Pancreas (tissue), 10 donors: ENCODE results near the gene LRRFIP2. TPM values are rescaled to one million over a fixed set of nuclear protein-coding genes. Genes with fewer than 3 reads are reported as not detected.

Source experiments
- ATAC-seq, 4 donors: fragments of 200-7000 bp; cut with Tn5 transposase; one replicate each; pipeline versions ENCODE4 v1.8.0 to v1.9.1; 2020; ENCODE audit warnings: mild to moderate bottlenecking in 4 of 4, moderate library complexity in 4 of 4
- DNase-seq, 6 donors: peaks; one replicate each; pipeline ENCODE4 v3.0.0-alpha.2; 2020
- FAIRE-seq: peaks from 2 replicates; lab custom pipeline; 2012; peaks lifted over from hg19 to GRCh38; lab: Jason Lieb, UNC
- H3K27ac ChIP-seq, 4 donors: fragments of 200-600 bp; sonication (generic); 1 replicate in 3 of 4; 2 replicates in 1 of 4; pipeline versions ENCODE4 v1.5.0 to v1.8.0; 2020
- H3K27me3 ChIP-seq, 4 donors: fragments of 200-600 bp; one replicate each; pipeline ENCODE4 v1.8.0; 2021
- H3K36me3 ChIP-seq, 3 donors: fragments of 200-600 bp; sonication (generic) in 1 of 3; one replicate each; pipeline versions ENCODE4 v1.5.0 to v1.8.0; 2020 to 2021
- H3K4me1 ChIP-seq, 3 donors: fragments of 200-600 bp; one replicate each; pipeline ENCODE4 v1.8.0; 2021
- H3K4me3 ChIP-seq, 4 donors: fragments of 200-600 bp; sonication (generic) in 2 of 4; one replicate each; pipeline versions ENCODE4 v1.5.0 to v1.8.0; 2020 to 2021
- H3K9me3 ChIP-seq, 4 donors: fragments of 200-600 bp; one replicate each; pipeline ENCODE4 v1.8.0; 2021
- CTCF ChIP-seq, 4 donors: fragments of 200-600 bp; sonication (generic) in 3 of 4; IDR thresholded peaks; one replicate each; pipeline versions ENCODE4 v1.5.0 to v1.8.0; 2021; ENCODE audit warnings: antibody characterized with exemption in 4 of 4
- WGBS, 2 donors: extraction: QIAGEN DNeasy Blood & Tissue Kit; methylation state at CpG; one replicate each; pipeline ENCODE4 v1.1.7; 2013; 5-methylcytosine and 5-hydroxymethylcytosine counted together
- intact Hi-C, 3 donors: fragments of 100-400 bp; cut with DNase I; formaldehyde crosslinking; loops; one replicate each; pipeline versions ENCODE4 v1.11.1 to v1.14.2; 2022
- polyA plus RNA-seq, 2 donors: library from polyadenylated mRNA; stranded (reverse); fragments of 200-250 nt; gene quantifications; one replicate each; pipeline ENCODE4 v1.2.3, GENCODE V29; 2013
- total RNA-seq, 6 donors: library from RNA; stranded (reverse); fragmentation: NEBNext Ultra II Directional in 4 of 6; extraction: Animal tissue kit (Norgen Biotek cat#: 25700) in 4 of 6; gene quantifications; one replicate each; pipeline versions ENCODE4 v1.2.1 to v1.2.4, GENCODE V29; 2021 to 2023
- donor health status: healthy with polysubstance abuse.
- donor health status: DM: no; HTN: no; CAD: no; lungs with moderate emphysema.
- donor health status: DM: no; HTN: no; CAD: no.
- donor health status: control.
- donor health status: control.
- donor health status: Bipolar disorder and iron deficiency.
- donor health status: DM: yes; HTN: yes; CAD: no.
- donor health status: DM: no; HTN: no; CAD: no.
- donor health status: DM: no; HTN: no; CAD: no.
- donor health status: DM: yes; HTN: yes; CAD: no.

LRRFIP2 gene
- total and polyA plus RNA-seq, 8 donors: 14.6 to 35.7 (median 21.8) TPM

- no peak overlapping the region for H3K4me3 ChIP-seq
- H3K27me3 ChIP-seq: no peaks in the 10 kb centered on the region
- no peak for FAIRE-seq
- intact Hi-C loops: no loop called here
- no peaks in the 10 kb centered on the region for H3K9me3 ChIP-seq
- no peaks in the 10 kb centered on the region for H3K36me3 ChIP-seq
- DNase-seq: no peak
- no peak overlapping the region for H3K27ac ChIP-seq
- no peak for ATAC-seq
- no peak for TF ChIP-seq CTCF (IDR thresholded peaks at IDR 0.05)
- peaks cover 0 to 7% (median 1%) of the 10 kb centered on the region in 3 donors for H3K4me1 ChIP-seq
Observed at GRCh38 chr3:37182816-37183215, 8.4 kb upstream of the LRRFIP2 start.

GRCh38 chr3:37181756-37182155, 7.4 kb upstream of the LRRFIP2 start:
- DNase-seq: no peak
- FAIRE-seq: no peak
- Histone ChIP-seq H3K36me3 (no peaks in the 10 kb centered on the region), H3K4me1 (peaks cover 0 to 17% (median 9%) of the 10 kb centered on the region in 3 donors), H3K27me3 (no peaks in the 10 kb centered on the region), H3K27ac (no peak overlapping the region), H3K4me3 (no peak overlapping the region), H3K9me3 (no peaks in the 10 kb centered on the region)
- ATAC-seq: no peak
- TF ChIP-seq CTCF (IDR thresholded peaks at IDR 0.05): no peak
- 87 to 93% methylated on average over 7 of the region's 7 CpGs for WGBS, 2 donors
- intact Hi-C loops: no loop called here

- no peaks in the 10 kb centered on the region for H3K27me3 ChIP-seq
- H3K4me3 ChIP-seq: no peak overlapping the region
- no peaks in the 10 kb centered on the region for H3K36me3 ChIP-seq
- WGBS, 2 donors: 79 to 88% methylated on average over 2 of the region's 2 CpGs
- FAIRE-seq: no peak
- no peak for ATAC-seq
- H3K9me3 ChIP-seq: no peaks in the 10 kb centered on the region
- intact Hi-C loops: no loop called here
- no peak for TF ChIP-seq CTCF (IDR thresholded peaks at IDR 0.05)
- H3K27ac ChIP-seq: no peak overlapping the region
- DNase-seq: no peak
- peaks cover 0 to 23% (median 14%) of the 10 kb centered on the region in 3 donors for H3K4me1 ChIP-seq
Observed at GRCh38 chr3:37179144-37179967, 5.0 kb upstream of the LRRFIP2 start.

GRCh38 chr3:37173806-37174205, 576 bp downstream of the LRRFIP2 start:
- Histone ChIP-seq H3K4me3 (no peak overlapping the region), H3K4me1 (peaks cover 0 to 26% (median 22%) of the 10 kb centered on the region in 3 donors), H3K36me3 (peaks cover 0 to 8% (median 0%) of the 10 kb centered on the region in 3 donors), H3K9me3 (no peaks in the 10 kb centered on the region), H3K27me3 (no peaks in the 10 kb centered on the region), H3K27ac (peak overlapping the region in 2 of 4 donors; percentile 95)
- no peak for ATAC-seq
- no peak for TF ChIP-seq CTCF (IDR thresholded peaks at IDR 0.05)
- FAIRE-seq: no peak
- WGBS, 2 donors: 38 to 44% methylated on average over 3 of the region's 3 CpGs
- no peak for DNase-seq
- intact Hi-C loops: no loop called here

GRCh38 chr3:37171144-37171543, 3.2 kb downstream of the LRRFIP2 start:
- intact Hi-C loops: no loop called here
- Histone ChIP-seq H3K9me3 (no peaks in the 10 kb centered on the region), H3K27ac (no peak overlapping the region), H3K27me3 (no peaks in the 10 kb centered on the region), H3K4me1 (peaks cover 0 to 13% (median 12%) of the 10 kb centered on the region in 3 donors), H3K36me3 (peaks cover 0 to 8% (median 0%) of the 10 kb centered on the region in 3 donors), H3K4me3 (no peak overlapping the region)
- DNase-seq (no peak), FAIRE-seq (no peak), ATAC-seq (no peak)
- TF ChIP-seq CTCF (IDR thresholded peaks at IDR 0.05): no peak
- WGBS, 2 donors: 60 to 66% methylated on average over 4 of the region's 4 CpGs
